Dermis blood vessel endothelial cell (primary cell): ENCODE results near the gene UBL7. TPM values are rescaled to one million over a fixed set of nuclear protein-coding genes. Genes with fewer than 3 reads are reported as not detected.
"Not testable (repeated sequence)": the region's sequence is repeated elsewhere in the genome, so short reads cannot be mapped to it uniquely, and the experiment has no call there.

Experiments
- DNase-seq: peaks from one replicate; pipeline ENCODE4 v3.0.0; 2010
- total RNA-seq: library from RNA; depleted of rRNA; stranded (reverse); fragments of >200 nt; gene quantifications from 2 replicates; pipeline ENCODE4 v1.2.3, GENCODE V29; 2014

Gene UBL7, protein sequence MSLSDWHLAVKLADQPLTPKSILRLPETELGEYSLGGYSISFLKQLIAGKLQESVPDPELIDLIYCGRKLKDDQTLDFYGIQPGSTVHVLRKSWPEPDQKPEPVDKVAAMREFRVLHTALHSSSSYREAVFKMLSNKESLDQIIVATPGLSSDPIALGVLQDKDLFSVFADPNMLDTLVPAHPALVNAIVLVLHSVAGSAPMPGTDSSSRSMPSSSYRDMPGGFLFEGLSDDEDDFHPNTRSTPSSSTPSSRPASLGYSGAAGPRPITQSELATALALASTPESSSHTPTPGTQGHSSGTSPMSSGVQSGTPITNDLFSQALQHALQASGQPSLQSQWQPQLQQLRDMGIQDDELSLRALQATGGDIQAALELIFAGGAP
- 36.4 and 43.1 TPM in 2 replicates for total RNA-seq

DNA sequence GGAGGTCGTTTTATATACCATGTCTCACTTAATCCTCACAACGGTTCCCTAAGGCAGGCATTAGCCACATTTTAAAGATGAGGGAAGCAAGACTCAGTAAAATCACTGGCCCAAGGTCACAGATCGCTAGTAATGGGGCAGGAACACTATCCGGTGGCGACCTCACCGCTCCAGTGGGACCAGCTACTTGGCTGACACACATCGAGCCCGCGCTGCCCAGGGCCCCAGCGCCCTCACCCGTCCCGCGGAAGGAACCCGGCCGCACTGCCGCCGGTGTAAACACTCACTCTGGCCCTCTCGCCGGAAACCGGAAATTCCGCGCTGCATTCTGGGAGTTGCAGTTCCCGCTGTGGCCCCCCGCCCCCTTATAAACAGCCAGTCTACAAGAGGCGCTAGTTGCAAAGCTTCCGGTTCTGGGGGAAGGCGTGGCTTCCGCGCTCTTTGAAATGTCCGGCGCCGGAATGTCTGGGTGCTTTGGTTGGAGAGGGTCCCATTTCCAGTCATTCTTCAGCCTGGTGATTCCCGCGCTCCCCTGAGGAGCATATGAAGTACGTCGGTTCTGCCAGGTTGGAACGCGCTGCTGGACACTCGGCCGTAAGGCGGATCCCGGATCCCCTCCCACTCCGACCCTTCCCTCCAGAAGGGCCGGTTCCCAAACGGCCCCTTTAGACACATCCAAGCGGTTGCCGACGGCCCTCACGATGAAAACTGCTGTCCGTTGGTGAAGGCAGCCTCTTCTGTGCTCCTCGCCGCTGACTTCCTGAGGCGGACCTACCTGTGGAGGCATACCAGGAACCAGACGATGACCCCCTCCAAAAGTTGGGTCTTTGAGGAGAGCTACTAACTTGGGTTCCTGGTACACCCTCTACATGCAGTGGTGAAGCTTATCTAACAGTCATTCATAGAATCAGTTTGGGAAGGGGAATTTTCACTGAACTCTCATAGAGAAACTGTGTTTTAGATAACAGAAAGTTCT, at the start of gene UBL7:
TSS of gene UBL7 (minus strand) at position 290 of the 976 bp plus-strand sequence. CDS start 2,293 bp downstream, outside the sequence.
- peak; percentile 96 for DNase-seq

DNA sequence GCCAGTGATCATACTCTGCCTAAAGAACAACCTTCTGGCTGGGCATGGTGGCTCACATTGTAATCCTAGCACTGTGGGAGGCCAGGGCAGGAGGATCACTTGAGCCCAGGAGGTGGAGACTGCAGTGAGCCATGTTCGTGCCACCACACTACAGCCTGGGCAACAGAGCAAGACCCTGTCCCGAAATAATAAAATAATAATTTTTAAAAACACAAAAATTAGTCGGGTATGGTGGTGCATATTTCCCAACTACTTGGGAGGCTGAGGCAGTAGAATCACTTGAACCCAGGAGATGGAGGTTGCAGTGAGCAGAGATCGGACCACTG, 45.5 kb upstream of the UBL7 start:
- DNase-seq, result no peak

DNA sequence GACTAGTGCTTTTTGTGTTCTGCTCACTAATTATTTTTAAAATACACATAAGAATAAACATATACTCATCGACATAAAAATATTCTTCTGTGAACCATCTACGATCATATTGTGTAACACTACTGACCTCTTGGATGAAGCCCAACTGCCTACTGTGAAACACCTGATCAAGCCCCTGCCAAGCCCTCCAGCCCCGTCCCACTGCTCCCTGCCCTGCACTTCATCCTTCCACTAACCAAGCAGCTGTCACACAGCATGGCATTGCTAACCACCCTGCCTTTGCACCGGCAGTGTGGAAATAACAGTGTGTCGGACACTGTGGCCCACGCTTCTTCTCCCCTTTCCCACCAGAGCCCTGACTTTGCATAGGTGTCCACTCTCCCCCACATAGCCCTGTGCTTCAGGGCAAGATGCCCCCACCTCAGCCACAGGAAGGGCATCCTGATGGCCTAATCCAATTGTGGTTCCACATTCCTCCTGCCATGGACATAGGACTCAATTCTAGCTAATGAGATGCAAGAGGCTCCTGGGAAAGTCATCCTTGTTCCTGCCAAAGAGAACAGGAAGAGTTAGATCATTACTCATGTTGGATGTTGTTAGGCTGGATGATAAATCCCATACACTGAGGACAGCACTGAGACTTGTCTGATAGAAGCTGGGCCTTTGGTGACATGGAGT, 45.0 kb upstream of the UBL7 start:
- peak; percentile 33 for DNase-seq

DNA sequence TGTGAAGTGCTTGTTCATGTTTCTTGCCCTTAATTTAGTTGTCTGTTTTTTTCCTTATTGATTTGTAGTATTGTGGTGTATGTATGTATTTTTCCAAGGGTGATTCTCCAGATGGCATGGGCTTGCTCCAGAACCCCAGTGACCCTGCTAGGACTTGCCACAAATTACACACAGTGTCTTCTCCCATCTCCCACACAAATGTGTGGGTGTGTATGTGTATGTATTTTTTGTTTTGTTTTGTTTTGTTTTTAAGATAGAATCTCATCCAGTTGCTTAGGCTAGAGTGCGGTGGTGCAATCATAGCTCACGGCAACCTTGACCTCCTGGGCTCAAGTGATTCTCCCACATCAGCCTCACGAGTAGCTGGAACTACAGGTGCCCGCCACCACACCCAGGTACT, 43.9 kb upstream of the UBL7 start:
- no peak for DNase-seq

DNA sequence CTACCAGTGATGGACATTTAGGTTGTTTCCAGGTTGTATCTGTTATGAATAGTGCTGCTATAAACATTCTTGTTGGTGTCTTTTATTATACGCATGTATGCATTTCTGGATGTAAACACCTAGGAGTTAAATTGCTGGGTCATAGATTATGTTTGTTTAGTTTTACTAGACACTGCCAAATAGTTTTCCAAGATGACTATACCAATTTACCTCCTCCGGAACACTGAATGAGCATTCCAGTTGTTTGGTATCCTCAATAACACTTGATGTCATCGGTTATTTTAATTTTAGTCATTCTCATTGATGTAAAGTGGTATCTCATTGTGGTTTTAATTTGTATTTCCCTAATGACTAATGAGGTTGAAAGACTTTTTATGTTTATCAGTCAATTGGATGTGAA, 43.5 kb upstream of the UBL7 start:
- DNase-seq, result no peak

DNA sequence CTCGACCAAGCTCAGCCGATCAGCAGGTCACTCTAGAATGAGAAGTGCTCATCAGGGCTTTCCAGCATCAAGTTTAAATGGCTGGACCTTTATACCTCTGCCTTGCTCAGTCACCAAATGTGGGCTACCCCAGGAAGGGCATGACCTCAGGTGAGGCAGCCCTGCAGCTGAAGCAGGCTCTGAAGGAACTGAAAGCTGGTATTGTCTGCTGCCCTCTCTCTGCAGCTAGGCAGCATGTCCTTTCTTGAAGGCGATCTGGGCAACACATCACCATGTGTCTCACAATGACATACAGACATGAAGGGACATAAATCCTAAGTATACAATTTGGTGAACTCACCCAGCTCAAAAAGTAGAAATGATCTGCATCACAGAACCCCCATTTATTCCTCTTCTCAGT, 41.3 kb upstream of the UBL7 start:
- DNase-seq, result no peak

DNA sequence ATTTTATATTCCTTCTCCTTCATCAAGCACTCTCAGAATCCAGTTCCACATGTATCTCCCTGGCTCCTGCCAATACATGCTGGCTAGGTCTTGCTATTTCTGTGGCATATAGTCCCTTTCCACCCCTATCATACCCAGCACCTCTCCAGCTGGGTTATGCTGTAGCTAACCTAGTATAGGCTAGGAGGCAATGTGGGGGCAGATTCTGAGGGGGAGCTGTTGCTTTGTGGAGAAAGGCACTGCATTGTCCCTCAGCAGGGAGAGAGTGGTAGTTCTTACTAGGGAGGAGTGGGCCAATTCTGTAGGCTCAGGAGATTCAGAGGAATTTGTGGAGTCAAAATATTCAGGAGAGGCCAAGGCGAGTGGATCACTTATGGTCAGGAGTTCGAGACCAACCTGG, 39.4 kb upstream of the UBL7 start:
- DNase-seq, result no peak

DNA sequence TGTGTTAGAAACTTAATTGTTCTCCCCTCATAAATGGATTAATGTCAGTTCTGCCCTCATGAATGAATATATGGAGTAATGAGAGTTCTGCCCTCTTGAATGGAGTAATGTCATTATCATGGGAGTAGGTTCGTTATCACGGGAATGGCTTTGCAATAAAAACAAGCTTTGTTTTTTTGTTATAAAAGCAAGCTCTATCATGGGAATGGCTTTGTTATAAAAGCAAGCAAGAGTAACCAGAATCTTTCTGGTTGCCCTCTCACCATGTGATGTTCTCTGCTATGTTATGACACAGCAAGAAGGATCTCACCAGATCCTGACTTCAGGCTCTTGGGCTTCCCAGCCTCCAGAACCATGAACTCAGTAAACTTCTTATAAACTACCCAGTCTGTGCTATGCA, 38.4 kb upstream of the UBL7 start:
- no peak for DNase-seq

DNA sequence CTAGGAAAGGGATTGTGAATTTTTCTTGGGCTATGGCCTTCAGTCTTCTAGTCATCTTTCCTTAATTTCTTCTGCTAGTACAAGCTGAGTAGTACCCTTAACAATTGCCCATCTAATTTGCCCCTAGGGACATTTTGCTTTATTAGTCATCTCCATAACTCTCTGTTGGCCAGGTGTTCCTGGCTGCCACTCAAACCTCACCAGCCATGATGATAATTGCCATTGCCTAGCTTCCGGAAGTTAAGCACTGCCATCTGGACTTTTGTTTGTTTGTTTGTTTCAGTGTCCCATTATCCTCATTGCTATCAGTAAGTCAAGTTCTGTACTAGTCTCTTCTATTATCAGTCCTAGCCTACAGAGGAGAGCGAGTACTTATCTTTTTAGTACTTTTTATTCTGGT, 36.6 kb upstream of the UBL7 start:
- DNase-seq, result peak; percentile 56

DNA sequence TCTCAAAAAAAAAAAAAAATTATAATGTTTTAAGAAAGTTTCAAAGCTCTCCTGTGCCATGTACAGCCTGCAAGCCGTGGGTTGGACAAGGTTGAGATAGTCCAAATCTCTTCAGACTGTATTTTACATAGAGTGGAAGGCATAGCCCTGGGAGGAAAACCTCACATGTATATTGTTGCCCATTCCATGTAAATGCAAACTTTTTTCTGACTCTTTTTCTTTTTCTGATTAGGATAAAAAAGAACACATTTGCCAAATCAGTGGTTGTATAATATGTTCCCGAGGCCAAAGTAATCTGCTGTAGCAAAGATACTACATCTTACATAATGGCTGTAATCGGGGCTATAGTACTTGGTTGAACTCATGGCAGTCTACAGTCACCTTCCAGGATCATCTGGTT, 35.7 kb upstream of the UBL7 start:
- no peak for DNase-seq

DNA sequence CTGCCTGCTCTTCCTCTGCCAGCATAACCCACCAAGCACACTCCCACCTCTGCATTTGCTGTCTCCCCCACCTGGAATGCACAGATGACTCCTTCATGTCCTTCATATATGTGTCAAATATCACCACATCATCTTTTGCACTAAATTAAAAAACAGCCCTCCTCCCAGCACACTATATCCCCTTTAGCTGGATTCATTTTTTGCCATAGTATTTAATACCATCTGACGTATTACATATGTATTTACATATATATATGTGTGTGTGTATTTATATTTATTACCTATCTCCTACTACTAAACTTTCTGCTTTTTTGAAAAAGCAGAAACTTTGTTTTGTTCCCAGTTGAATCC, 29.4 kb upstream of the UBL7 start:
- no peak for DNase-seq

DNA sequence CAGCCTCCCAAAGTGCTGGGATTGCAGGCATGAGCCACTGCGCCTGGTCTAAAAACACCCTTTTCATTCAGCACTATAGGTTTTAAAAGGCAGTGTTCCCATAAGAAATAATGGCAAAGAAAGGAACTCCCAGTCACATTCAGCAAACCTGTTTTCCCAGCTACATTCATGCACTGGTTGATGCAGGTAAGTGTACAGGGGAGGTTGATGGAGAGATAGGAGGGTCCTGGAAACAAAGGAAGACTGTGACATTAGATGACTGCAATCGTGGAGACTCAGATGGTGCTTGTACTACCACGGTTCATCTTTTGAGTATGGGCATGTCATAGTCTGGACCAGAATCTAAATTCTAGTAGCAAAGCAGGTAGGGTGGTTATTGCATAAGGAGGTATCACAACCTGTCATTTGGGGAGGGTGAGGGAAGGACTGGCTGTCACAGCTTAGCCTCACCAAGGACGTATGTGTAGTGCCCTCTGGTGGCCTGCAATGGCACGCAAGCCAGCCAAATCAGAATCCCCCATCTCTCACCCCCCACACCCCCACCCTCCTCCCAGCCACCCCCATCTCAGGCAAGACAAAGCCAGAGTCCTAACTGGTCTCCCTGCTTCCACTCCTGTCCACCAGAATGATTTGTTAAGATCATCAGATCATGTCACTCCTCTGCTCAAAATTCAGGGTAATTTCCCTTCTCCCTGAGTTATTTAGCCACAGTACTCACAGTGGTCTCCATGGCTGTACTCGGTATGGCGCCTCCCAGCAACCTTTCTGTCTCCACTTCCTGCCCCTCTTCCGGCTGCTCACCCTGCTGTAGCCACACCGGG, 28.8 kb upstream of the UBL7 start:
- DNase-seq, result peak; percentile 66

DNA sequence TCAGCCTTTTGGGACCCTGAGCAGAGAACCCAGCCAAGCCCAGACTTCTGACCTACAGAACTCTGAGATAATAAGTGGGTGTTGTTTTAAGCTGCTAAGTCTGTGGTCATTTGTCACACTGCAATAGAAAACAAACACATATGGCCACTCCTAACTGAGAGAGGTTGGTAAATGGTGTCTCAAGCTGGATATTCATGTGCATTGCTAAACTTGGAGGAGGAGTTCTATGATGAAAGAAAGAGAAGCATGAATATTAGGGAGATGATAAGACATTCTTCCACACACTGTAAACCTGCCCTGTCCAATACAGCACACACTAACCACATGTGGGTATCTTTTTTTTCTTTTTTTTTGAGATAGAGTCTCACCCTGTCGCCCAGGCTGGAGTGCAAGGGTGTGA, 27.8 kb upstream of the UBL7 start:
- DNase-seq, result no peak

DNA sequence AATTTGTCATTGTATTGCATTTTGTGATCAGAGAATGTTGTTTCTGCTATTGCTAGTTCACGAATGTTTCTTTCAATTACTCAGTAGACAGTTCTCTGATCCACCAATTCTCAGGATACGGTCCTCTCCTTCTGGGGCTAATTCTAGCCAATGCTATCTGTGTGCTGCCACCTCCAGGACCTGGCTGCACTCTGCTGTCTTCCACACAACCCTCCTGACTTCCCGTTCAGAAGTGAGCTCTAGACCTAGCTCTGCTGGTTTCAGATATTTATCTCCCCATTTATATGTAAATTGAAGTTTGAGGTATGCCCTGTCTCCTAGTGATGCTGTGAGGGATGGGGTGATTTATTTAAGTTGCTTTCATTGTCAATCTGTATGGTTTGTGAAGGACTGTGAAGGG, 21.7 kb upstream of the UBL7 start:
- DNase-seq, result peak; percentile 17

DNA sequence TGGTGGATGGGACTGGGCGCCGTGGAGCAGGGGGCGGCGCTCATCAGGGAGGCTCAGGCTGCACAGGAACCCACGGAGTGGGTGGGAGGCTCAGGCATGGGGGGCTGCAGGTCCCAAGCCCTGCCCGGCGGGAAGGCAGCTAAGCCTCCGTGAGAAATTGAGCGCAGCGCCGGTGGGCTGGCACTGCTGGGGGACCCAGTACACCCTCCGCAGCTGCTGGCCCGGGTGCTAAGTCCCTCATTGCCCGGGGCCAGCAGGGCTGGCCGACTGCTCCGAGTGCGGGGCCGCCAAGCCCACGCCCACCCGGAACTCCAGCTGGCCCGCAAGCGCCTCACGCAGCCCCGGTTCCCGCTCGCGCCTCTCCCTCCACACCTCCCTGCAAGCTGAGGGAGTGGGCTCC, 19.4 kb upstream of the UBL7 start:
- DNase-seq, result not testable (repeated sequence)

DNA sequence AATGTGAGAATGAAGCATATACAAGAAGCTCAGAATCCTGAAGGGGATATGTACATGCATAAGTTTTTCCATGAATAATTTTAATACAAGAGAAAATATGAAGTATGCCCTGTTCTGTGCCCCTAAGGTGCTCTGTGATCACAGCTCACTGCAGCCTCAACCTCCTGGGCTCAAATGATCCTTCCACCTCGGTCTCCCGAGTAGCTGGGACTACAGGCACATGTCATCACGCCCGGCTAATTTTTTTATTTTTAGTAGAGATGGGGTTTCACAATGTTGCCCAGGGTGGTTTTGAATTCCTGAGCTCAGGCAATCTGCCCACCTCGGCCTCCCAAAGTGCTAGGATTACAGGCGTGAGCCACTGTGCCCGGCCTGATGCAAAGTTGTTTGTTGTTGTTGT, 10.7 kb upstream of the UBL7 start:
- DNase-seq, result not testable (repeated sequence)

DNA sequence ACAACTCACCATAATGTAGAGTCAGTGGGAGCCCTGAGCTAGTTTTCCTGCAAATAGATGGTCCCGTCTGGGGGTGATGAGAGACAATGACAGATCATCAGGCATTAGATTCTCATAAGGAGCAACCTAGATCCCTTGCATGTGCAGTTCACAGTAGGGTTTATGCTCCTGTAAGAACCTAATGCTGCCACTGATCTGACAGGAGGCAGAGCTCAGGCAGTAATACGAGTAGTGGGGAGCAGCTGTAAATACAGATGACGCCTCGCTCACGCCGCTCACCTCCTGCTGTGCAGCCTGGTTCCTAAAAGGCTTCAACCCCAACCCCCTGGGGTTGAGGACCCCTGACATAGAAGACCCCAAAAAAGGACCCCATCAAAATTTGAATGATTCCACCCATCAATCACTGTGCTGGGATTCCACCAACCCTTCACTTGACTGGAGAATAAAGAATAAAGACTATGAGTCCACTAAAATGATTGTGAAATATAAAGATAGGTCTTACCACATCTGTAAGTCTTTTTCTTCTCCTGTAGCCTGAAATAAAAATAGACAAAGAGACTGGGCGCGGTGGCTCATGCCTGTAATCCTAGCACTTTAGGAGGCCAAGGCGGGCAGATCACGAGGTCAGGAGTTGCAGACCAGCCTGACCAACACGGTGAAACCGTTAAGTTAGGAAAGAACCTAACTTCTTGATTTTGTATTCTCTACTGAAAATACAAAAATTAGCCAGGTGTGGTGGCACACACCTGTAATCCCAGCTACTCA, 9.9 kb upstream of the UBL7 start:
- no peak for DNase-seq

DNA sequence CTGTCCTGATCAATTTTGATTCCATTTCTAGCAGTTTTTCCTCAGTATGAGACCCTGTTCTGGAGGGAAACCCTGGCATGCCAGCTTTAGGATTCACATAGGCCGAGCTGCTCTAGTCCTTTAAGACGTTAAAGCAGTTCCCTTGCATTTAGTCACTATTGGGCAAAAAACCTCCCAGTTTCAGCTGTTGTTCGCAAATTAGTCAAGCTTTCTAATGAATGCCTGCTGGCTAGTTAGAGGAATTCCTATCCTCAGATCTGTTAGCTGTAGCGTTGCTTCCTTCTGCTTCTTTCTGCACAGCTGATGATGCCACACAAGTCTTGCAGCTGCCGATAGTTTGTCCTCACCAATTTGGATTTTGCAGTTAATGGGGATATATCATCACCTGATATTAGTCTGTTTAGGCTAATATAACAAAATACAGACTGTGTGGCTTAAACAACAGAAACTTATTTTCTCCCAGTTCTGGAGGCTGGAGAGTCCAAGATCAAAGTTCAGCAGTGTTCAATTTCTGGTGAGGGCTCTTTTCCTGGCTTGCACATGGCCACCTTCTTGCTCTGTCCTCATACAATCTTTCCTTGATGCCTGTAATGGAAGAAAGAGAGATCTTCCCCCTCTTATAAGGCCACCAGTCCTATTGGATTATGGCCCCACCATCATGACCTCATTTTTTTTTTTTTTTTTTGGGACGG, 7.5 kb upstream of the UBL7 start:
- DNase-seq, result no peak

DNA sequence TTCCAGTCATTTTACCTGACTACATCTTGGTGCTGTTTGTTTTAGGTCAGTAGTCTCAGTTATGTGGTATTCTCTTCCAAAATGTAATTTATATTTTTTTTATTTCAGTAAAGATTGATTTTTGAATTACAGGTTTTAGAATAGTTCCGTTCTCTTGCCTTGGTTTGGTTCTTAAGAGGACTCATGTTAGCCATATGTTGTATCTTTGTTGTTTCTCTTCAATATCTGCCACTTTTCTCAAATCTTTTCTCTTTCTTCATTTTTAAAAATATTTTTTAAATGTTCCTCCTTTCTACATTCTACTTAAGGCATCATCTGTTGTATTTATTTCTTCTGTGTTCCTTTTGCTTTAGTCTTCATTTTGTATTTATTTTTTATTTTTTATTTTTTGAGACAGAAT, 5.6 kb upstream of the UBL7 start:
- DNase-seq, result no peak

DNA sequence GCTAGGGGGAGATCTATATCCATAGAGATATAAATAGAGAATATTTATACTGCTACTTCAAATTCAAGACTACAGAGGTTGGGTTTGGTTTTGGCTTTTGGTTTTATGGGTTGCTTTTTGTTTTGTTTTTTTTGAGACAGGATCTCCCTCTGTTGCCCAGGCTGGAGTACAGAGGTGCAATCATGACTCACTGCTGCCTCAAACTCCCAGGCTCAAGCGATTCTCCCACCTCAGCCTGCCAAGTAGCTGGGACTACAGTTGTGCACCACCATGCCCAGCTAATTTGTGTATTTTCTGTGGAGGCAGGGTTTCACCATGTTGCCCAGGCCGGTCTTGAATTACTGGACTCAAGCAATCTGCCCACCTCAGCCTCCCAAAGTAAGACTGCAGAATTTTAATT, 3.9 kb upstream of the UBL7 start:
- DNase-seq, result no peak

DNA sequence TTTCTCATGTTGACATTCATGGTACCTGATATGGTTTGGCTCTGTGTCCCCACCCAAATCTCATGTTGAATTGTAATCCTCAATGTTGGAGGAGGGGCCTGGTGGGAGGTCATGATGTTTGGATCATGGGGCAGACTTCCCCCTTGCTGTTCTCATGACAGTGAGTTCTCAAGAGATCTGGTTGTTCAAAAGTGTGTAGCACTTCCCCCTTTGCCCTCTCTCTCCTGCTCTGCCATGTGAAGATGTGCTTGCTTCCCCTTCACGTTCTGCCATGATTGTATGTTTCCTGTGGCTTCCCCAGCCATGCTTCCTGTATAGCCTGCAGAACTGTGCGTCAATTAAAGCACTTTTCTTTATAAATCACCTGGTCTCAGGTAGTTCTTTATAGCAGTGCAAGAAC, 3.3 kb upstream of the UBL7 start:
- DNase-seq, result no peak
